GM18868 (cell line): ENCODE measurements around the gene IRAK3.
"Not testable (repeated sequence)": the region's sequence is repeated elsewhere in the genome, so short reads cannot be mapped to it uniquely, and the experiment has no call there.

Experiments
- ATAC-seq: cut with Tn5 transposase; IDR thresholded peaks from one replicate; pipeline ENCODE4 v1.9.1; 2021; ENCODE audit warnings: mild to moderate bottlenecking, moderate library complexity; ENCODE audit not compliant: unreplicated experiment

The IRAK3 gene

DNA sequence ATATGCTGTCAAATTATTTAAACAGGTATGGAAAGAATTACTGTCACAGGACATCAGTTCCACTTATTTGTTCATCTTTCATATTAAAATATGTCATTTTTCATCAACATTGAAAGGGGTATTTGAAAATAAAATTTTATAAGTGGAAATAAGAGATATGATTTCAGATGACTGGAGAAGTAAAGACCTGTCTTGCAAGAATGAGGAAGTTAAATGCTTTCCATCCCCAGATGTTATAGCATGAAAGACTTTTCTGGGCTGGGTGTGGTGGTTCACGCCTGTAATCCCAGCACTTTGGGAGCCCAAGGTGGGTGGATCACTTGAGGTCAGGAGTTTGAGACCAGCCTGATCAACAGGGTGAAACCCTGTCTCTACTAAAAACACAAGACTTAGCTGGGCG, 22.6 kb downstream of the IRAK3 start:
- not testable (repeated sequence) for ATAC-seq

GRCh38 chr12:66213011-66213410, 24.0 kb downstream of the IRAK3 start:
- ATAC-seq: not testable (repeated sequence)

GRCh38 chr12:66217342-66217917, 28.4 kb downstream of the IRAK3 start:
- no peak for ATAC-seq

DNA sequence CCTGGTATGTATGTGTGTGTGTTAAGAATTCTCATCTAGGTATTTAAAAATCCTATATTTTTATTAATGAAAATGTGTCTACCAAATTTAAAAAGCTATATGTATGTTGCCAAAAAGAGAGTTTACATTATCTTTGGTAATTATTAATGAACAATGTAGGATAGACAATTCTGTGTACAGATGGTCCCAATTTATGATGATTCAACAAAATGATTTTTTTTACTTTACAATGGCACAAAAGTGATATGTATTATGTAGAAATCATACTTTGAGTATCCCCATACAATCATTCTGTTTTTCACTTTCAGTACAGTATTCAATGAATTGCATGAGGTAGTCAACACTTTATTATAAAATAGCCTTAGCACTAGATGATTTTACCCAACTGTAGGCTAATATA, 39.4 kb downstream of the IRAK3 start:
- ATAC-seq: no peak

DNA sequence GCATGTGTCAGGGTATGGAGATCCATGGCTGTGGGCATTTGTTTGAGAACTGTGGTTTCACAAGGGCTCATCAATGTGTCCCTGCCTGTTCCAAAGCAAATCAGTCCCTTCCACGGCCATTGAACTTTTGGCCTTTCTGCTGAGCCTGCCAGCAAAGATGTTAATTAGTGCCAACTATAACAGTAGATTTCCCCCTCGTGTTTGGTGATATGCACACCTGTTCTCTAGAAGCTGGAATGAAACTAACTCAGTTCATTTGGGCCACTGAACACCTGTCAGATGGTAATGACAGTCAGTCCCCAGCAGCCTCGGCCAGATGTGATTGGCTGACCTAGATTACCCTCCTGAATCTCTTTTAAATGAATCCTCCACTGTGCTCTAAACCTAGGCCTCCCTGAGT, 43.2 kb downstream of the IRAK3 start:
- ATAC-seq: no peak

- peak; percentile 87 for ATAC-seq
Measured at GRCh38 chr12:66234037-66234693, 45.2 kb downstream of the IRAK3 start.

- ATAC-seq: peak; percentile 52
Measured at GRCh38 chr12:66234773-66235625, 46.0 kb downstream of the IRAK3 start.

DNA sequence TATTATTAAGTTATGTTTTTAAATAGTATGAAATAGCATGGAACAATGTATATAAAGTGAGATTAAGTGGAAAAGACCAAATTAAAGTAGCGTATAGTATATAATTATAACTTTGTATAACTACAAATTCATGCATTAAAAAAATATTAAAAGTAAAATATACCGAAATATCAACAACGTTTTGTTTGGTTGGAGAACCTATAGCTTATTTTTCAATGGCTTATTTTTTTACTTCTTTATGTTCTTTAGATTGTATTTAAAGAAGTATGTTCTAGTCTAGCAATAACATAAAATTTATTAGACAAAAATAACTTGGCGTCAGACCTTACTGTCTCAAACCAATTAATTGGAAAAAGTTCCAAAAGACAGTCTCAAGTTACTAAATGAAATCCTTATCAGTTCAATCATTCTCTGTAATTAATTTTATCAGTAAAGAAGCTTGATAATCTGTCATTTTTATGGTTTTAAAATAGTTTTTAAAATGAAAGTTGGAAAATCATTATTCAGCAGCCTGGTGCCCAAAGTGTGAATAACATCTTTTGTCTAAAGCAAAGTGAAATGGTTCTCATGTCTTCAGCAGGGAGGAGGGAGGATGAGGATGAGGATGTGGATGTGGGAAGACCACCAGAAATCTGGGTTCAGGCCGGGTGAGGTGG, 46.7 kb downstream of the IRAK3 start:
- no peak for ATAC-seq

DNA sequence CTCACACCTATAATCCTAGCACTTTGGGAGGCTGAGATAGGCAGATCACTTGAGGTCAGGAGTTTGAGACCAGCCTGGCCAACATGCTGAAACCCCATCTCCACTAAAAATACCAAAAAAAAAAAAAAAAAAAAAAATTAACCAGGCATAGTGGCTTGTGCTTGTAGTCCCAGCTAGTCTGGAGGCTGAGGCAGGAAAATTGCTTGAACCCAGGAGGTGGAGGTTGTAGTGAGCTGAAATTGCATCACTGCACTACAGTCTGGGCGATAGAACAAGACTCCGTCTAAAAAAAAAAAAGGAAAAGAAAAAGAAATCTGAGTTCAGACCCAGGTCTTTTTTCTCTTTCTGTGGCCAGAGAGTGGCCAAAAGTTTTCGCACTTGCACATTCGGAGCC, 47.3 kb downstream of the IRAK3 start:
- ATAC-seq: not testable (repeated sequence)

DNA sequence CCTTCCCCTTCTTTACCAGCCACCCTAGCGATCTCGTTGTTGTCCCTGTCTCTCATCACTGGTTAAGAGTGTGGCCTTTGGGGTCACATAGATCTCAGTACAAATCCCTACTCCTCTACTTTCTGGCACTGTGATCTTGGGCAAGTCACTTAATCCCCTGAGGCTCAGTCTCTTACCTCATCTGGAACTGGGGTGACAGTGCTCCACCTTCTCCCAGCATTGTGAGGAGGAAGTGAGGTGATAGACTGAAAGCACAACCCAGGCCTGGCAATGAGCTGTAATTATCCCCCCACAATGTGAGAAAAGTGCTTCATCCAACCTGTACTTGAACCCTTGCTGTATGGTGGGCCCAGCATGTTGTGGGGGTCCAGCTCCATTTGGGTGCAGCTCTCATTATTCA, 48.0 kb downstream of the IRAK3 start:
- ATAC-seq: no peak

- no peak for ATAC-seq
Measured at GRCh38 chr12:66237505-66238175, 48.6 kb downstream of the IRAK3 start.

GRCh38 chr12:66239295-66239694, 50.3 kb downstream of the IRAK3 start:
- no peak for ATAC-seq

GRCh38 chr12:66240096-66240820, 51.2 kb downstream of the IRAK3 start:
- ATAC-seq: no peak

DNA sequence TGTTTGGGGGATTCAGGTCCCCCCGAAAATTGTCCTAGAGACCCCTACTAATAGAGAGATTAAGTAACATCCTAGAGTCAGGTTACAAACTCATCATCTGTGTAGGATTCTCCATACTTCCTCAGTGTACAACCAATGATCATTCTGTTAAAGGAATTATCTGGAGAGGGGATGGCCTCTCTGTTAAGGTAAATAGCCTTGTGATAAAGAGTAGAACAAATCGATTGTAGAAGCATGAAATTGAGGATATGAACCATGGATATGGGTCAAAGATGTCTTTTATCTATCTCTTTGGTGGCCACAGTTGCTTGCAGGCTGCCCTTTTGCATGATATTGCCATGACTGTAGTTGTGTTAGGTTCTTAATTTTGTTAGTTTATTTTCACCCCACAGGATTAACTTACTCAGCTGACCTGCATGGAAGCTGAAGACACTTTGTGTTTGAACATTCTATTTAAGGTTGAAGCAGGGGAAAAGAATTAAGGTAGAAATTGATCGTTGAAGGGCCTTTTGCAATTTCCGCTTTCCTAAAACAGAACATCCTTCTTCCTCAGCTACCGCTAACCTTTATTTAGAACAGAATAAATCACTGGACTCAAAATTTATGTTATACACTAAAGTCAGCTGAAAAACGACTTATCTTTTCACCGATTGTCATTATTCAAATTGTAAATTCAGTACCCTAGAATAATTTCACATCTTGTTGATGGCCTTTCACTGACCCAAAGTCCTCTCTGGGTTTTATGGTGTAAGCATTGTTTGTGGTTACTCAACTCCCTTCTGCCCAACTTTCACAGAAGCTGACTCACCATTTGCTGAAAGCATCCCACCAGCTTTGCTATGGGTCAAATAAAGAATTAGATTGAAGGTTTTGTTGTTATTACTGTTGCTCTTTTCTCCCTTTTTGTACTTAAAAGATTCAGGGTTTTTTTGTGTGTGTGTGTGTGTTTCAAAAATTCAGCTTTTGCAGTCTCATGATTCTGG, 52.3 kb downstream of the IRAK3 start:
- ATAC-seq: no peak

DNA sequence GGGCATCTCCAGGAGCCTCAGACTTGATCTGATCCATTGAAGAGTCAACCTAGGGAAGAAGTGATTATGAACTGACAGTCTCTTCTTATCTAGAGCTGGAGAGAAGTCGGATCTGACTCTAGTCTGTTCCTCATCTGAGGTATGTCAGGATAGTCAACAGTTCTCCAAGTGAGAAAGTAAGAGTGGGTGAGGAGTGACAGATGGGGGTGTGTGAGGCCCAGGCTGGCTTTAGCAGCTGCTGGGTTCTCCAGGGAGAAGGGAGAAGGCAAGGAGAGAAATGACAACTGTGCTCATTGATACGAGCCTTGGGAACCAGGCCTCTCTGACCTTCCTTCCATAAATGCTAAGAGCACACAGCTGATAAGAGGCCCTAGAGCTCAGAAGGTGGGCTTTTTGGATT, 53.3 kb downstream of the IRAK3 start:
- ATAC-seq: no peak

DNA sequence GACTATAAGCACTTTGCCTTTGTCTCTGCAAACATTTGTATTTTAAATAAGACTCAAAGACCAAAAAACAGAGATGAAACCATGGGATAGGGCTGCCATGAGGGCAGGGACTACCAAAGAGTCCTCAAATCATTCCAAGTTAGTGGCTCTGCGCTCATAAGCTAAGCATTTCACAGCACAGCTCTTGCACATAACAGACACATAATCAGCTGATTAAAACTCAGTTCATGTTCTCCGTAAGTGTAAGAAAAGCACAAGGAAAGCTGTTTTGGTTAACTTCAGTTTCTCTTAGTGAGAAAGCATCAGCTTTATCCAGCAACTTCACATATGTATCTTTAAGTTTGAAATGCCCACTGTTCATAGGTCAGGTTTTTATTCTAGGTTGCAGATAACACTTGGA, 54.9 kb downstream of the IRAK3 start:
- no peak for ATAC-seq

GRCh38 chr12:66244446-66244845, 55.4 kb downstream of the IRAK3 start:
- no peak for ATAC-seq

GRCh38 chr12:66247741-66248140, 58.7 kb downstream of the IRAK3 start:
- ATAC-seq: no peak

DNA sequence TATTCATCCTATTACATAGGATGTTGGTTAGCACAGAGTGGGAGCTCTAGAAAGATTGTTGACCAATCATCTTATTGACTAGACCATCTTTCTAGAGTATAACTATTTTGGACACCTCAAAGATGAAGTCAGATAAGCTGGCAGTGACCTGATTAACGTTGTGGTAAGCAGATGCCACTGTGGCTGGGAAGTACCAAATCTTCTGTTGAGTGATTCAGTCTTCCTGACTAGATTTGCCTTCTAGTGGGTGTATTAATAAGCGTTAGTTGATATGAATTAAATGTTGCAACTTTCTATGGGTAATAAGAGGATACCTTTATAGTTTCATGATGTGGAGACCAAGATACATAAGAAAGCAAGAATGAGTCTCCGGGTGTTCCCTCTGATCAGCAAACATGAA, 62.0 kb downstream of the IRAK3 start:
- no peak for ATAC-seq
